Skeletal muscle tissue (tissue), 4 donors: ENCODE results near the gene RNF169. TPM values are rescaled to one million over a fixed set of nuclear protein-coding genes. Genes with fewer than 3 reads are reported as not detected.

ENCODE experiments used
- H3K27ac ChIP-seq: one replicate; pipeline ENCODE4 v1.7.0; 2013; ENCODE audit warnings: mild to moderate bottlenecking, low read depth, low read length, inconsistent platforms
- H3K27me3 ChIP-seq, 3 donors: one replicate each; pipeline ENCODE4 v1.7.0; 2013; ENCODE audit warnings: low read length in 3 of 3; ENCODE audit not compliant: control insufficient read depth in 3 of 3, insufficient read depth in 3 of 3
- H3K36me3 ChIP-seq, 3 donors: one replicate each; pipeline ENCODE4 v1.7.0; 2013; ENCODE audit warnings: low read length in 3 of 3; ENCODE audit not compliant: control insufficient read depth in 3 of 3, insufficient read depth in 3 of 3
- H3K4me1 ChIP-seq, 3 donors: one replicate each; pipeline ENCODE4 v1.7.0; 2013; ENCODE audit warnings: low read length in 3 of 3, mild to moderate bottlenecking in 3 of 3; ENCODE audit not compliant: control insufficient read depth in 3 of 3, insufficient read depth in 3 of 3
- H3K4me3 ChIP-seq, 3 donors: one replicate each; pipeline ENCODE4 v1.7.0; 2013; ENCODE audit warnings: low read length in 3 of 3
- H3K9ac ChIP-seq, 3 donors: one replicate each; pipeline ENCODE4 v1.7.0; 2013; ENCODE audit warnings: low read length in 3 of 3, mild to moderate bottlenecking in 3 of 3, moderate library complexity in 2 of 3, low read depth in 1 of 3
- H3K9me3 ChIP-seq, 3 donors: one replicate each; pipeline ENCODE4 v1.7.0; 2013; ENCODE audit warnings: low read length in 3 of 3; ENCODE audit not compliant: control insufficient read depth in 3 of 3
- total RNA-seq: library from RNA; depleted of rRNA; stranded (reverse); fragments of >200 nt; gene quantifications from one replicate; pipeline ENCODE4 v1.2.3, GENCODE V29; 2014
- donor health status: Osteomylitis.

RNF169 gene
- total RNA-seq, 1 donor from 2014 or later = 18.3 TPM

DNA sequence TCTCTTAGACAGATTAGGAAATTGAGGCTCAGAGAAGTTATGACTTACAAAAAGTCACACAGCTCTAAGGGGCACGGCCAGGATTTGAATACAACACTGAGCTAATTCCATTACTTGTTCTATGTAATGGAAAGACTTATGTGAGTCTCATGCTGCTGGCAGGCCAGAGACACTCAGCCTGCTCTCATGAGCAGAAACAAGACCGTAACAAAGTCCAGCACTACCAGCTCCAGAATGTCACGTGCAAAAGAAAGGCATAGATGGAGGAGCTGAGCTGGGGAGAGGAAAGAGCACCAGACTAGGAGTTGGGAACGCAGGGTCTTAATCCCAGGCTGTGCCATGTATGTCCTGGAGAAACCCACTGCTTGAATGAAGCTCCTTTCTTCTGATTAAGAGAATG lies 19.3 kb upstream of the RNF169 start:
- Histone ChIP-seq H3K4me3 (no peak overlapping the region), H3K27me3 (peaks cover 28 to 40% (median 35%) of the 10 kb centered on the region in 3 donors), H3K9me3 (no peaks in the 10 kb centered on the region), H3K36me3 (no peaks in the 10 kb centered on the region), H3K9ac (no peak overlapping the region), H3K27ac (no peak overlapping the region), H3K4me1 (peaks cover 14 to 23% (median 21%) of the 10 kb centered on the region in 3 donors)

DNA sequence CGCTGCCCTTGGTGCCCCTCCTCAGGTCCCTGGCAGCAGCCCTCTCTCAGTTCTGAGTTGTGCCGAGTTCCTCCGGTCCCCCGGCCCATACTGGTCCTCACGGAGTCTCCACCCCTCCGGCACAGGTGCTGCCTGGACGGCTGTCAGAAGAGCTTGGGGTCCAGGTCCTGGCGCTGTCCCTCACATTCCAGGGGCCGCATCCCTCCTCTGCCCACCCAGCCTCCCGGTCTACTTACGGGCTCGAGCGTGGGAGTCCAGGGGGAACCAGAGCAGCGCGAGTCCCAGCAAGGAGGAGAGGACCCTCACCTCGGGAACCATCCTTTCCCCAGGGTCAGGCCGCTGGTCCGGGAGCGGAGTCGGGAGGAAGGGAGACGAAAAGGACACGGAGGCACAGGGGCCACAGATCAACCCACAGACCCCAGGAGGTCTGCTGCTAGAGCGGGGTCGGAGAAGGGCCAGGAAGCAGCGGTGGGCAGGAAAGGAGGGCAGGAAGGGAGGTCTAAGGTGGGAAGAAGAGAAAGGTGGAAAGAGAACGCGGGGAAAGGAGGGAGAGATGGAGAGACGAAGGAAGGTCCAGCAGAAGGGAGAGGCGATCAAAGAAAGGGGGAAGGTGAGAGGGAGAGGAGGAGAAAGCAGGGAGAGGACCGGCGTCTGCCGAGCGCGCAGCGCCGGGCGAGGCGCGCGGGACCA lies 17.9 kb upstream of the RNF169 start:
- H3K4me1 ChIP-seq = peaks cover 14 to 21% (median 21%) of the 10 kb centered on the region in 3 donors
- H3K36me3 ChIP-seq = no peaks in the 10 kb centered on the region
- H3K27me3 ChIP-seq = peaks cover 28 to 40% (median 35%) of the 10 kb centered on the region in 3 donors
- peak overlapping the region in 2 of 3 donors; percentile 34 to 35 for H3K4me3 ChIP-seq
- no peak overlapping the region for H3K9ac ChIP-seq
- H3K9me3 ChIP-seq = no peaks in the 10 kb centered on the region
- no peak overlapping the region for H3K27ac ChIP-seq

DNA sequence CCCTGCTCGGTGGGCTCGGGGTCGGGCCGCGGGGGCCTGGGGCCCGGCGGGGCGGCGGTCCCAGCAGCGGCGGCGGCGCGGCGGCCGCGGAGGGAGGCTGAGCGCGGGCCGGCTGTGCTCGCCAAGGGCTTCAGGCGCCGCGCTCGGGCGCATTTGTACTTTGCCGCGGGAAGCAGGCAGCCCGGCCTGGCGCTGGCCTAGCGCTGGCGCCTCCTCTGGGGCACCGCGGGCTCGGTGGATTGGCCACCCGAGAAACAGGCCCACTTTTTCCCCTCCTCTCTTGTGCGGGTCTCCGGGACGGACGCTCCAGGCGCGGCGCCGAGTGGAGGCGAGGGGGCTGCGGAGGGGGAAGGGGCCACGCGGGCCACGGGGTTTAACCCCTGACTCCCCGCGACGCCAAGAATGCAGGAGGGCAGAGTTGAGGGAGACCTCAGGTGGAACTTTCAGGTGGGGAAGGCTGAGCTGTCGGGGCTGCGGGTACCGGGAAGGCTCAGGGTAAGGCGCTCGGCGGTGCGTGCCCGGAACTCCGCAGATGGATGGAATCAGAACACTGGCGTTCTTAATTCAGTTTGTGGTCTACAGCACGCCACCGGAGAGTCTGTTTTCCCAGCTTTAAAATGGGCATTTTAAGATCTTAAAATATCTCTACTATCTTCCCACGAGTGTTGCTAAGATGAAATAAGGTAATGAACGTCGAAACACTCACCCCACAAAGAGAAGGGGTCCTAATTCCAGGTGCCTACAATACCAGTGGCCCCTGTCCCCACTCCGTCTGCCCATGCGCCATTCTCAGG lies 17.2 kb upstream of the RNF169 start, which contains the start of gene CHRDL2:
Gene CHRDL2, minus strand, starts transcription at position 126 of the 794 bp plus-strand sequence. CDS start 538 bp downstream, outside the sequence.
- Histone ChIP-seq H3K9me3 (no peaks in the 10 kb centered on the region), H3K27ac (no peak within 1 kb of the TSS), H3K36me3 (no peaks in the 10 kb centered on the region), H3K9ac (peak within 1 kb of the TSS in 2 of 3 donors; percentile 53 to 62), H3K27me3 (peaks cover 28 to 40% (median 35%) of the 10 kb centered on the region in 3 donors), H3K4me3 (peak within 1 kb of the TSS in 2 of 3 donors; percentile 57 to 58), H3K4me1 (peaks cover 10 to 17% (median 14%) of the 10 kb centered on the region in 3 donors)

DNA sequence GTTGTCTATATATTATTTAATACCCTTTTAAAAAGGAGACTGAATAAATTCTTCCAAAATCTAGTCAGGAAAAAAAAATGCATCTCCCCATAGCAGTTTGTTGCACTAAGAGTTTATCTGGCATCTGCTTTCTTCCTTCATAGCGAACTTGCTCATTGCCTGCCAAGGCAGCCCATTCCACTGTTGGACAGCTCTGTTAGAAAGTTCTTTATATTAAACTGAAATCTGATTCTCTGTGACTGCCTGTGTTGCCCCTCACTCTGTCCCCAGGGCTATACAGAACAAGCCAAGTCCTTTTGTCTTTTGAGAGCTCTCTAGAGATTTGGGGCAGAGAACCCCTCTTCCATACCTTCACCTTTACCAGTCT lies 14.1 kb upstream of the RNF169 start:
- Histone ChIP-seq H3K4me3 (no peak overlapping the region), H3K27ac (no peak overlapping the region), H3K9ac (no peak overlapping the region), H3K4me1 (peaks cover 8 to 13% (median 11%) of the 10 kb centered on the region in 3 donors), H3K9me3 (no peaks in the 10 kb centered on the region), H3K27me3 (peaks cover 28 to 39% (median 35%) of the 10 kb centered on the region in 3 donors), H3K36me3 (no peaks in the 10 kb centered on the region)

DNA sequence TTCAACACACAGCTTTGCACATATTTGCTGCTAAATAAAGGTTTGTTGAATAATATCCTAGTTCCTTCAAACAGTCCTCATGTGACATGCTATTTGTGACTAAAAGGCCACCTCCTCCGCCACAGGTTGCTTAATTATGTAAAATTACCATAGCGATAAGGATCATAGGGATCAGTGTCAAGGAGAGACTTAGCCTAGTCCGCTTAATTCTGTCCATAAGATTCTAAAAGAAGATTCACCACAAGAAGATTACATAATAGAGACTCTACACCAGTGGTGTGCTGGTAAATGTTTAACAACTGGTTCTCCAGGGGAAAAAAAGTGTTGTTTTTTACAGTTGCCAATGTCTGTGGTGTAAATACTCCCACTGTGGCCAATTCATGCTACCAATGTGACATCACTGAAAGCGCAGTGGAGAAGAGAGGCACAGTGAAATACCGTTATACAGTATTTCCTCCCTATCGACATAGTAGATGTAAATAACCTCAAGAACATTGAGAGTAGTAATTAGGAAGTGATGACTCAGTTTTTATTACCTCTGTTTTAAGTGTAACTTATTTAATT lies 13.2 kb upstream of the RNF169 start:
- Histone ChIP-seq H3K27ac (no peak overlapping the region), H3K27me3 (peaks cover 20 to 31% (median 27%) of the 10 kb centered on the region in 3 donors), H3K4me3 (no peak overlapping the region), H3K9ac (no peak overlapping the region), H3K36me3 (no peaks in the 10 kb centered on the region), H3K4me1 (peaks cover 8 to 13% (median 11%) of the 10 kb centered on the region in 3 donors), H3K9me3 (no peaks in the 10 kb centered on the region)

DNA sequence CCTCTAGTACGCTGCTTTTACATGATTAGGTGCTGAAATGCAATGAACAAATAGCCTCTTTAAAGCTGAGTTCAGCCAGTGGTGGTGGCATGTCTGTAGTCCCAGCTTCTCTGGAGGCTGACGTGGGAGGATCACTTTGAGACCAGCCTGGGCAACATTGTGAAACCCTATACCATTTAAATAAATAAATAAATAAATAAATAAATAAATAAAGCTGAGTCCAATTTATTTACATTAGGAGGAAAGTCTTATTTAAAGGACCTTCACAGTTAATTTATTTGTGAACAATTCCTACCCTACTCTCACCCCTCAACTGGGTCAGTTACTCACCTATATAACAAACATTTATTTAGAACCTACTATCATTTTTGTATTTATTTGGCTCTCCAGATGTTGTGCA lies 12.6 kb upstream of the RNF169 start:
- peaks cover 14 to 25% (median 21%) of the 10 kb centered on the region in 3 donors for H3K27me3 ChIP-seq
- no peak overlapping the region for H3K4me3 ChIP-seq
- H3K27ac ChIP-seq = no peak overlapping the region
- H3K36me3 ChIP-seq = no peaks in the 10 kb centered on the region
- no peaks in the 10 kb centered on the region for H3K9me3 ChIP-seq
- no peak overlapping the region for H3K9ac ChIP-seq
- H3K4me1 ChIP-seq = peaks cover 5 to 7% (median 6%) of the 10 kb centered on the region in 3 donors

DNA sequence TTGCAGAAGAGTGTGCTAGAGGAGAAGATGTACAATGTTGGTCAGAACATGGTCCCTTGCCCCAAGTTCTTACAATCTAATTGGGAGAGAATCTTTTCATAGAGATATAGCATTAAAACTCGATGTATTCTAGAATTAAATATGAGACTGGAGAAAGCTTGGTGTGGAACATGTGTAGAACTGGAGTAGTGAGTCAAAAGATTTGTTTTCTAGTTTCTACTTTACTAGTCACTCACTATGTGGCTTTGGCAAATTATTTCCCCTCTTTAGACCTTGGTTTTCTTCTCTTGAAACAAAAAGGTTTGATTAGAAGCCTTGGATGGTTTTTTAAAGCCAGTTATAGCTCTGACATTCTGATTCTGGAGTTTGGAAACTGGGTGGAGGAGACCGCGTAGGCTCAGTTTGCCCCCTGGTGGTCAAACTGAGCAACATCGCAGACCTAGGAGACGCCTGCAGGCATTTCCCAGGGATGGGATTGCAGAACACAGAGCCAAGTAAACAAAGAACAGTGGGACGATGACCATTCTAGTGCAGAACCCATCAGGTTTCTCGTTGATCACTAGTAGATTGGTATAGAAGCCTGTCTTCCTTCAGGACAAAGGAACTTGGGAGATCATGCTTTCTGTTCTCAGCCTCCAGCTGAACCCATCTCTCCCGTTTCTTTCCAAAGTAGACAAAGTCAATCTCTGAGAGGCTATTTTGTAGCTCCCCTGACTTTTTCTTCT lies 8.9 kb upstream of the RNF169 start:
- H3K27ac ChIP-seq = no peak overlapping the region
- H3K4me3 ChIP-seq = no peak overlapping the region
- peak overlapping the region in 1 of 3 donors; percentile 5 for H3K9ac ChIP-seq
- no peaks in the 10 kb centered on the region for H3K9me3 ChIP-seq
- H3K36me3 ChIP-seq = no peaks in the 10 kb centered on the region
- H3K4me1 ChIP-seq = no peaks in the 10 kb centered on the region
- H3K27me3 ChIP-seq = no peaks in the 10 kb centered on the region

DNA sequence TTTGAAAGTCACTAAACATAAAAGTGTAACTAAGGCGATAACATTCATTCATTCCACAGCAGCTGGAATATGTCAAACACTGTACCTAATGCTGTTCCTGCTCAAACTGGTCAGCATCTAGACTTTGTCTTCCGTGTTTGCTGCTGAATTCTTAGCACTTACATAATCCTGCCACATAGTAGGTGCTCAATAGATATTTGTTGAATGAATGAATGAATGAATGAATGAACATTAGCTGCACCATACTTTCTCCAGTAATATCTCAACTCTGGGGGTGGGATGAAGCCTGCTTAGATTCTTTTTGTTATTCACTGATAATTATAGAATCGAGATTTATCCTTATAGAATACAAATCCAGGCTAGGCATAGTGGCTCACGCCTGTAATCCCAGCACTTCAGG lies 6.6 kb upstream of the RNF169 start:
- H3K9ac ChIP-seq = no peak overlapping the region
- no peak overlapping the region for H3K27ac ChIP-seq
- no peaks in the 10 kb centered on the region for H3K36me3 ChIP-seq
- no peaks in the 10 kb centered on the region for H3K9me3 ChIP-seq
- H3K4me3 ChIP-seq = no peak overlapping the region
- H3K4me1 ChIP-seq = no peaks in the 10 kb centered on the region
- H3K27me3 ChIP-seq = no peaks in the 10 kb centered on the region

DNA sequence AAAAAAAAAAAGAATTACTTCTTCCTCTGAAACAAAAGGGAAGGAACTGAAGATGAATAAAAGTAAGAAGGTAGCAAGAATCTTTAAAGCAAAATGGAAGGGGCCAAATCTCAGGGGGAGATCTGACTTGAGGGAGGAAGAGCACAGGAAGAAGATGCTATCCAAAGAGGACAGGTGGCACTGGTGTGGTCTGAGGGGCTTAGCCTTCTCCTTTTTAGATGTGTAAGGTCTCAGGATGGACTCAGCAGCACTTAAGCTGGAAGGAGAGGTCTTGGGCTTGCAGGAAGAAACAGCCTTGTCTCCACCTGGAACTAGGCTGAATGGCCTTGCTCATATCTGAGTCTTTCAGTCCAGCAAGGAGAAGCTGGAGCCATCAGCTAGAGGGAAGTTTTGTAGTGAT lies 5.0 kb upstream of the RNF169 start:
- no peaks in the 10 kb centered on the region for H3K36me3 ChIP-seq
- H3K9ac ChIP-seq = no peak overlapping the region
- no peak overlapping the region for H3K4me3 ChIP-seq
- H3K9me3 ChIP-seq = no peaks in the 10 kb centered on the region
- no peak overlapping the region for H3K27ac ChIP-seq
- no peaks in the 10 kb centered on the region for H3K27me3 ChIP-seq
- H3K4me1 ChIP-seq = peaks cover 7 to 8% (median 8%) of the 10 kb centered on the region in 3 donors
